Body of pancreas (tissue), 4 donors: ENCODE measurements around the gene OTOP1.

Experiments
- CTCF ChIP-seq, 7 experiments: fragments of 450-650 bp in 4 of 7; fragments of 200-600 bp in 3 of 7; sonication (generic) in 3 of 7; IDR thresholded peaks; one replicate each; pipeline ENCODE4 v1.5.1; 2016 to 2019; ENCODE audit warnings: antibody characterized with exemption in 7 of 7
- POLR2A ChIP-seq, 3 donors: fragments of 450-650 bp; IDR thresholded peaks; one replicate each; pipeline ENCODE4 v1.6.1; 2016; ENCODE audit warnings: antibody characterized with exemption in 3 of 3, mild to moderate bottlenecking in 2 of 3

- TF ChIP-seq CTCF (IDR thresholded peaks at IDR 0.05) (peak; percentile 30 to 63 (median 52)), POLR2A (IDR thresholded peaks at IDR 0.05) (no peak)
Measured at GRCh38 chr4:4182835-4183568, 43.7 kb downstream of the OTOP1 start.
